Measurements from ENCODE around the gene AKAP13. TPM values are rescaled to one million over a fixed set of nuclear protein-coding genes. Genes with fewer than 3 reads are reported as not detected.

Gene AKAP13, protein sequence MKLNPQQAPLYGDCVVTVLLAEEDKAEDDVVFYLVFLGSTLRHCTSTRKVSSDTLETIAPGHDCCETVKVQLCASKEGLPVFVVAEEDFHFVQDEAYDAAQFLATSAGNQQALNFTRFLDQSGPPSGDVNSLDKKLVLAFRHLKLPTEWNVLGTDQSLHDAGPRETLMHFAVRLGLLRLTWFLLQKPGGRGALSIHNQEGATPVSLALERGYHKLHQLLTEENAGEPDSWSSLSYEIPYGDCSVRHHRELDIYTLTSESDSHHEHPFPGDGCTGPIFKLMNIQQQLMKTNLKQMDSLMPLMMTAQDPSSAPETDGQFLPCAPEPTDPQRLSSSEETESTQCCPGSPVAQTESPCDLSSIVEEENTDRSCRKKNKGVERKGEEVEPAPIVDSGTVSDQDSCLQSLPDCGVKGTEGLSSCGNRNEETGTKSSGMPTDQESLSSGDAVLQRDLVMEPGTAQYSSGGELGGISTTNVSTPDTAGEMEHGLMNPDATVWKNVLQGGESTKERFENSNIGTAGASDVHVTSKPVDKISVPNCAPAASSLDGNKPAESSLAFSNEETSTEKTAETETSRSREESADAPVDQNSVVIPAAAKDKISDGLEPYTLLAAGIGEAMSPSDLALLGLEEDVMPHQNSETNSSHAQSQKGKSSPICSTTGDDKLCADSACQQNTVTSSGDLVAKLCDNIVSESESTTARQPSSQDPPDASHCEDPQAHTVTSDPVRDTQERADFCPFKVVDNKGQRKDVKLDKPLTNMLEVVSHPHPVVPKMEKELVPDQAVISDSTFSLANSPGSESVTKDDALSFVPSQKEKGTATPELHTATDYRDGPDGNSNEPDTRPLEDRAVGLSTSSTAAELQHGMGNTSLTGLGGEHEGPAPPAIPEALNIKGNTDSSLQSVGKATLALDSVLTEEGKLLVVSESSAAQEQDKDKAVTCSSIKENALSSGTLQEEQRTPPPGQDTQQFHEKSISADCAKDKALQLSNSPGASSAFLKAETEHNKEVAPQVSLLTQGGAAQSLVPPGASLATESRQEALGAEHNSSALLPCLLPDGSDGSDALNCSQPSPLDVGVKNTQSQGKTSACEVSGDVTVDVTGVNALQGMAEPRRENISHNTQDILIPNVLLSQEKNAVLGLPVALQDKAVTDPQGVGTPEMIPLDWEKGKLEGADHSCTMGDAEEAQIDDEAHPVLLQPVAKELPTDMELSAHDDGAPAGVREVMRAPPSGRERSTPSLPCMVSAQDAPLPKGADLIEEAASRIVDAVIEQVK (N-terminal part only)
- total RNA-seq (2022; extraction: Qiagen RNA extraction), result 98.2 to 120 TPM (median 108 TPM) in 5 replicates

DNA sequence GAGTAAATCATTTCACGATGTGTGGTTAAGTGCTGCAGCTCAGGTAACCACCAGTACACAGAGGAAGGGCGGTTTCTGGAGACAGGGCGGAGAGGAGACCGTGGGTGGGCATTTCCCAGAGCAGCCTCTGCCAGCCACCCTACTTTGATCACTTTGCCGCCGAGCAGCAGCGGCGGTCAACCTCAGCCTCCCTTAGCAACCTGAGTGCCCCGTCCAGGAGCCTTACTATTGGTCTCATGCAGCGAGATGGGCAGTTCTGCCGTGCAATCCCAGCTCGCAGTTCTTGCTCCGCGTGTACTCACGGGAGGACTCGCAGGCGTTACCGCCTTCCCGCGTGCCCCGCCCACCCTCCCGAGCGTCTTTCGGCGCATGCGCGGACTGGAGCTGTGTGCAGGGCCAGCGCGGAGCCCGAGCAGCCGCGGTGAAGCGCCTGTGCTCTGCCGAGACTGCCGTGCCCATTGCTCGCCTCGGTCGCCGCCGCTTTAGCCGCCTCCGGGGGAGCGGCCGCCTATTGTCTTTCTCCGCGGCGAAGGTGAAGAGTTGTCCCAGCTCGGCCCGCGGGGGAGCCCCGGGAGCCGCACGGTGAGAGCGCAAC lies at the start of gene AKAP13:
Gene AKAP13 (plus strand): TSS at position 387 of the 595 bp plus-strand sequence. CDS start 105,118 bp downstream, outside the sequence.

GRCh38 chr15:85794598-85795336 lies 414.4 kb downstream of the AKAP13 start, which contains the start of gene KLHL25:
KLHL25 (minus strand) TSS chr15:85794925; CDS start chr15:85769810, 25,115 bp downstream.

Measured in A549 treated with Mapracorat at 1 μM for 4 hours (cell line).